GM21717 (cell line): ENCODE data around the gene FAM219B.
"Not testable (repeated sequence)": the region's sequence is repeated elsewhere in the genome, so short reads cannot be mapped to it uniquely, and the experiment has no call there.

Experiments used
- ATAC-seq: cut with Tn5 transposase; IDR thresholded peaks from one replicate; pipeline ENCODE4 v1.9.1; 2021; ENCODE audit warnings: mild to moderate bottlenecking, moderate library complexity; ENCODE audit not compliant: unreplicated experiment

FAM219B gene, protein sequence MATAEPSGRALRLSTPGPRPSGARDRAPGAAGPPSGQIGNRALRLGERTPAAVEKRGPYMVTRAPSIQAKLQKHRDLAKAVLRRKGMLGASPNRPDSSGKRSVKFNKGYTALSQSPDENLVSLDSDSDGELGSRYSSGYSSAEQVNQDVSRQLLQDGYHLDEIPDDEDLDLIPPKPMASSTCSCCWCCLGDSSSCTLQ

DNA sequence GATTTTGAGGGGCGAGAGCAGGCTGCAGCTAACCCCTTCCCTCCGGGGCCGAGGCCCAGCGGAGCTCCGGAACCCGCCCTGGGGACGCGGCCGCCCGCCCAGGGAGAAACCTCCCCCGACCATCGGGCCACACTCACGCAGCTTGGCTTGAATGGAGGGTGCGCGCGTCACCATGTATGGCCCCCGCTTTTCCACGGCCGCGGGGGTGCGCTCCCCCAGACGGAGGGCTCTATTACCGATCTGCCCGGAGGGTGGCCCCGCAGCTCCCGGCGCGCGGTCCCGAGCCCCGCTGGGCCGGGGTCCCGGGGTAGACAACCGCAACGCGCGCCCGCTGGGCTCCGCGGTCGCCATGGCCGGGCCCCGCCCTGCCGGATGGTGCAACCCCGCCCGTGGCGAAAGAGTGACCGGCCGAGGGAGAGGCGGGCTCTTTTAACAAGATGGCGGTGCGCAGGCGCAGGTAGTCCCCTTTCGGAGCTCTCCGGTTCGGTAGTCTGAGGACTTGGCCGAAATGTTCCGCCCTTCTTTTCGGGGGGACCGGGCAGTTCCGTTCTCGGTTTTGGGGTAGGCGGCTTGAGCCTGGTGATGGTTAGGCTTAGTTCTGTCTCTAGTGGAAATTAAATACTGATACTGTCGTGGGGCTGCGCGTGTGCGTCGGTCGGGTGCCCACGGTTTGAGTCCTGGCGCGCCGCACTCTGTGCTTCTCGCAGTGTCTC is at the start of gene FAM219B:
TSS of gene FAM219B (minus strand) at position 402 of the 713 bp plus-strand sequence. CDS start at position 351, 51 bp downstream.
- ATAC-seq: peak; percentile 68

DNA sequence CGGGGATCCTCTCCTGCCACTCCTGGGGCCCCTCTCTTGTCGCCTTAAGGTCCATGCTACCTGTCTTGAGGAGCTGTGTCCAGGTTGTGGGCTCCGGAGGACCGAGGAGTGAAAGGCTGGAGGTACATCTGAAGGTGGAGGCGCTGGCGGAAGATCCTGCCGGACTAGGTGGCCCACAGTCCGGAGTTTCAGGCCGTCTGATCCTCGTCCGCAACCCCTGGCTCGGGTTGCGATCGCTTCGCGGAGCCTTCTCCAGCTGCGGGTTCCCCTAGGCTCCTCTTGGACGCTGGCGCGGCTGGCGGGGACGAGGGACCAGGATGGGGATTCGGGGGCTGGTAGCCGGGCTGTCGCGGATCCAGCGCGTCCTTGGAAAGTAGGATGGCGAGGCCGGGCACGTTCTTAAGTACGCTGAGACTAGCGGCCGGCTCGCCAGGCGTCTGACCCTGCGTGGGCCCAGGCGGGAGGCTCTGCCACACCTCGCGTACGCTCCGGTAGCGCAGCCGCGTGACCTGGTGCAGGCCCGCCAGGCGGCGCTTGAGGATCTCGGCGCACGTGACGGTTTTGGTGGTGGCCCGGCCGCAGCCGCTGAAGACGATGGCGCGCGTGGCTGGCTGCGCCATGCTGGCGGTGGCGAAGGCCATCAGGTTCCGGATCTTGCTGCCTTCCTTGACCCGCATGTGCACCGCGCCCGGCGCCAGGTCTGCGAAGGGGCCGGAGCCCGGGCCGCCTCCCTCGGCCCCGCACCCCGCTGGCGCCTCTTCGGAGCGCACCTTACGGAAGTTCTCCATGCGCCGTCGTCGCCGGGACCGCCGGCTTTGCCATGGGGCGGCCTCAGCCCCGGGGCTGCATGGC is 49.4 kb upstream of the FAM219B start:
- ATAC-seq: peak; percentile 26

DNA sequence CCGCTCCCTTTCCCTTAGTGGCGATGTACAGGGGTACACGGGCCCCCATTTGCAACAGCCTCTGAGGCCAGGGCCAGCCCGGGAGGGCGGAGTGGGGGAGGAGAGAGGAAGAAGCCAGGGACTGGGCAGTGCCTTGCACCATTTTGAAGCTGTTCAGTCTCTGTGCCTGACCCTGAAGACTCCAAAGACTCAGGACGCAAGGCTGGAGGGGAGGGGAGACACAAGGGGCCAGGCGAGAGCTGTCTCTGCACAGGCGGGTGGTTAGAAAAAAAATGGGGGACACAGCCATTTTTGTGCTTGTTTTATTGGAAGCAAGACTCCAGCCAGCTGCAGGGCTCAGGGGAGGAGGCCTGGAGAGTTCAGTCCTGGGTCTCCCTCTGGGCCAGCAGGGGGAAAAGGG is 48.4 kb upstream of the FAM219B start:
- no peak for ATAC-seq

DNA sequence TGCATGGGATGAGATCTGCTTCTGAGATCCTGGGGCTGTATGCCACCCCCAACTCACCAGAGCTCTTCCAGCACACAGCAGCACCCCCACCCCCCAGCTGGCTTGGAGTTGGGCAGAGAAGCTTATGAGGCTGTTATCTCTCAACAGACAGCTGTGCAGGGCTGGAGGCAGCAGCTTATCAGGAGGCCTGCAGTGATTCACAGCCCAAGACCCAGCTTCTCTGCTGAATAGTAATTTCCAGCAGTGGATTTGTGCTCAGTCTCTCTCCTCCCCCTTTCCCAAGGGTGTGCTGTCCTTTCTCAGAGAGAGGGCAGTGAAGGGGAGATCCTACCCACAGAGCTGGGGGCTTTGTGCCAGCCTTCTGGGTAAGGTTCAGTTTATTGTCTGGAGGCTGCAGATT is 47.9 kb upstream of the FAM219B start:
- ATAC-seq: no peak

- no peak for ATAC-seq
Observed at GRCh38 chr15:74951006-74951405, 44.4 kb upstream of the FAM219B start.

- no peak for ATAC-seq
Observed at GRCh38 chr15:74950078-74950908, 43.6 kb upstream of the FAM219B start.

- ATAC-seq: peak; percentile 78
Observed at GRCh38 chr15:74937590-74938371, 31.1 kb upstream of the FAM219B start, which contains the start of gene COX5A. Gene COX5A, minus strand, starts transcription at chr15:74938073. Its CDS starts 59 bp downstream, at chr15:74938014.

DNA sequence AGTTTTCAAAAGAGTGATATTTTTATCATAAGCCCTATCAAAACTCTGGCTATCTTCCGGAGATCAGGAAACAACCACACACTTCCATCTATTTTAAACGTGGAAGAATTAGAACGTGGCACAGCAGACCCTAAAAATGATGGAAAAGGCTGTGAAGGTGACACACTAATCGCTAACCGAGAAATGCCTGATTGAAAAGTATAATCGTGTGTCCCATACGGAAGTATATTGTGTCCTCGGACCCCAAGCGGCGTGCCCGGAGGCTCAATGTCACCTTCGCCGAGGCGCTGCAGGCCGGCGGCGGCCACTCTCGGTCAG is 30.6 kb upstream of the FAM219B start:
- no peak for ATAC-seq

- ATAC-seq: not testable (repeated sequence)
Observed at GRCh38 chr15:74935193-74935592, 28.5 kb upstream of the FAM219B start.

GRCh38 chr15:74933573-74933972 is 26.9 kb upstream of the FAM219B start:
- no peak for ATAC-seq

DNA sequence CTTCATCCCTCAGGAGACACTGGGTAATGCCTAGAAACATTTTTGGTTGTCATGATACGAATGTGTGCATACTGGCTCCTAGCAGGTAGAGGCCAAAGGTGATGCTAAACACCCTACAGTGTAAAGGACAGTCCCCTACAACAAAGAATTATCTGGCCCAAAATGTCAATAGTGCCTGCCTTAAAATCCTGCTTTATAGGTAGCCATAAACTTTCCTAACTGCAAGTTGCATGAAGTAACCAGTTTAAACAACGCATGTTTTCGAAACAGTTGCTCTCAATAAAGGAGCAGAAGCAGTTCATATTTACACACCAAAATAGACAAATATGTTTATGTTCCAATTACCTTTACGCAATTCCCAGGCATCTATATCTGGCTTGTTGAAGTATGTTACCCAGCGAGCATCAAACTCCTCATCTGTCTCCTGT is 22.1 kb upstream of the FAM219B start:
- no peak for ATAC-seq

DNA sequence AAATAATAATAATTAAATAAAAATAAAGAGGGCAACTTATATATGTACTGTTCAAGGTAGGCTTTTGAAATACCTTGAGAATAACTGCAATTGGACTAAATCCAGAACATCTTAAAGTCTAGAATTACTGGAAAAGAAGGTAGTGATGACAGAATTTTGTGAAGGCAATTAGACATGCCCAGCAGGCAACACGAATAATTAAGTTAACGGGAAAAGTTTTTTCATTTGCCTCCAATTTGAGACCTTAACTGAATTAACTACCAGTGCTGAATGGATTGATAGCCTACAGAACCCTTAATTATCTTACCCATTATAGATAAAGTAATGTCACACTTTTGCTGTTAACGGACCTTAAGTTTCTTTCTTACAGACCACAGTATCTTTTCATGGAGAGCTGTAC is 17.9 kb upstream of the FAM219B start:
- no peak for ATAC-seq

GRCh38 chr15:74920456-74920855 is 13.8 kb upstream of the FAM219B start:
- ATAC-seq: no peak

GRCh38 chr15:74917676-74918075 is 11.0 kb upstream of the FAM219B start:
- ATAC-seq: no peak

DNA sequence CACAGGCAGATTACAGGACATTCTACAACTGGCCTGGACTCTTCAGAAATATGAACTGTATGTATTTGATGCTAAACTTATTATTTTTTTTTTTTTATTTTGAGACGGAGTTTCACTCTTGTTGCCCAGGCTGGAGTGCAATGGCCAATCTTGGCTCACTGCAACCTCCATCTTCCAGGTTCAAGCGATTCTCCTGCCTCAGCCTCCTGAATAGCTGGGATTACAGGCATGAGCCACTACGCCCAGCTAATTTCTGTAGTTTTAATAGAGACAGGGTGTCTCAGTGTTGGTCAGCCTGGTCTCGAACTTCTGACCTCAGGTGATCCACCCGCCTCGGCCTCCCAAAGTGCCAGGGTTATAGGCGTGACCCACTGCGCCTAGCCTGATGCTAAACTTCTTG is 7.1 kb upstream of the FAM219B start:
- ATAC-seq: not testable (repeated sequence)

- ATAC-seq: no peak
Observed at GRCh38 chr15:74913041-74913440, 6.4 kb upstream of the FAM219B start.

GRCh38 chr15:74908635-74909034 is 2.0 kb upstream of the FAM219B start:
- ATAC-seq: no peak

- no peak for ATAC-seq
Observed at GRCh38 chr15:74907163-74907870, 666 bp upstream of the FAM219B start.

- peak; percentile 11 for ATAC-seq
Observed at GRCh38 chr15:74906067-74906449, 593 bp downstream of the FAM219B start.
